Cardiac ventricle fibroblast (primary cell): ENCODE measurements around the gene IDH3A. TPM values are rescaled to one million over a fixed set of nuclear protein-coding genes. Genes with fewer than 3 reads are reported as not detected.

Source experiments
- total RNA-seq: library from RNA; depleted of rRNA; stranded (reverse); fragments of >200 nt; gene quantifications from 2 replicates; pipeline ENCODE4 v1.2.3, GENCODE V29; 2015

Gene IDH3A
- 30.3 and 35.9 TPM in 2 replicates for total RNA-seq

DNA sequence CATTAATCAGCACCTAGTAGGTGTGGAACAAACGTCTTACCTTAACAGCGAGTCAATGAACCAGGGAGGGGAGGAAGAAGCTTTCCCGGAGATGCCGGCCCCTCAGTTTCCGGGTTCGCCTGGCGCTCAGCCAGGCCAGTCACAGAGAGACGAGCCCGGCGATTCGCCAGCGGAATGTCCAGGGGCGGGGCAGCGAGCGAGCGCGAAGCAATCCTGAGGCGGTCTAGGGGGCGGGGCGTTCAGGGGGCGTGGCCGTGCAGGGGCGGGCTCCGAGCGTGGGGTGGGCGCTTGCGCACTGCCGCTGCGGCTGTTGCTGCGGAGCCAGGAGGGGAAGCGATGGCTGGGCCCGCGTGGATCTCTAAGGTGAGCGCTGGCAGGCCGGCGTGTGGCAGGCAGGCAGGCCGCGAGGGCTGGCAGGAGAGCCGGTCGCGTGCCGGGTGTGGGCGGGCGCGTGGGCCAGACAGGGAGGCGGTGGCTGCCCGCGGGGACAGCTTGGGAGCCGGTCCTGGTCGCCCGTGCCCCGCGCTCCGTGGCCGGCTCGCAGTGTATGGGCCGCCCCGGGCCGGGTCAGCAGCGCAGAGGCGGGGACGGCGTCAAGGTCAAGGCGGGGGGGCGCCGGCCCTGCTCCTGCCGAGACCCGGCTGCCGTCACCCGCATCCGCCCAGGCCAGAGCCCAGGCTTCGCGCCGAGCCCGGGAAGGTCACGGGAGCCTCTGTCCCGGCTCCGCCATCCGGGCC lies at the start of gene IDH3A:
Gene IDH3A (plus strand): TSS at position 295 of the 737 bp plus-strand sequence. CDS start 42 bp downstream, at position 337.

GRCh38 chr15:78131295-78132061 lies 17.7 kb upstream of the IDH3A start, which contains the start of gene CIB2:
CIB2 (minus strand) TSS chr15:78131445; CDS start chr15:78131215, 230 bp downstream.

Other genes with a start within 250 kb of the IDH3A start
- gene TBC1D2B, start 71.7 kb upstream of the IDH3A start, total RNA-seq, result 43.5 and 49.3 TPM in 2 replicates
- not detected in 2 replicates for gene SH2D7, start 56.8 kb upstream of the IDH3A start, total RNA-seq
- 4.7 and 4.9 TPM in 2 replicates for gene CIB2, start 17.9 kb upstream of the IDH3A start, total RNA-seq
- gene ACSBG1, start 85.2 kb downstream of the IDH3A start, total RNA-seq, result not detected in 2 replicates
- 2.9 and 3.9 TPM in 2 replicates for gene DNAJA4, start 115.2 kb downstream of the IDH3A start, total RNA-seq
- 50.4 and 59.5 TPM in 2 replicates for gene SKIC8, start 150.2 kb downstream of the IDH3A start, total RNA-seq
- not detected in 2 replicates for gene CRABP1, start 191.0 kb downstream of the IDH3A start, total RNA-seq